GM20000 (cell line): ENCODE measurements around the gene UBE2S.

Experiments
- DNase-seq: peaks from one replicate; pipeline ENCODE4 v3.0.0; 2012; ENCODE audit warnings: low spot score
- TF ChIP-seq, protein P1 (sequence below): IDR thresholded peaks from 2 replicates; pipeline ENCODE4 v1.5.1; 2012; ENCODE audit warnings: mild to moderate bottlenecking, control low read depth; ENCODE audit errors: extremely low read depth, missing control alignments

The UBE2S gene

DNA sequence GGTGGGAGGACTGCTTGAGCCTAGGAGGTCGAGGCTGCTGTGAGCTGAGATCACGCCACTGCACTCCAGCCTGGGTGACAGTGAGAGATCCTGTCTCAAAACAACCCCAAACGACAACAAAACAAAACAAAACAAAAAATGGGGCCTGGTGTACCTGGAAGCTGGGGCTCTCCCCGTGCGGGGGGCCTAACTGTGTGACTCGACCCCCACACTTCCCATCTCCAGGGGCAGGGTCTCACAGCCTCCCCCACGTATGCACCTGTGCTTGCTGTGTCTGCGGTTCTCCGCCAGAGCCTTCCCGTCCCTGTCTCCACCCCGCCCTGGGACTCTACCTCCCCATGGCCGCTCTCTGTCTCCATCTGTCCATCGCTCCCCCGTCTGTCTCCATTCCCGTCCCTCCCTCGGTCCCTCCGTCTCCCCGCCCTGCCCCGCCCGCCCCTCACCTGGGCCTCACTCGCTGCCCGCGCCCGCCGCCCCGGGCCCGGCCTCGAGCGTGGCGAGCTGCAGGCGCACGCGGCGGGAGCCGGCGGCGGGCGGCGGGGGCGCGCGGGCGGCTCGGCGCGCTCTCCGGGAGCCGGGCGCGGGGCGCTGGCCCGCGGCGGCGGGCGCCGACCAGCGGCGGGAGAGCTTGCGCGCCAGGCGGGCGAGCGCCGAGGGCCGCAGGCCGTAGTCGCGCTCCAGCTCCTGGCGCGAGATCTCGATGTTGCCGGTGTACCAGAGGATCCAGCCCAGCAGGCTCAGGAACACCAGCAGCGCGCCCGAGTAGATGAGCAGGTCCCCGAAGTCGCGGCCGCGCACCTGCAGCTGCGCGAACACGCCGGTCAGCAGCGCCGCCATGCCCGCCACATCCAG is 24.1 kb downstream of the UBE2S start:
- TF ChIP-seq, protein P1, sequence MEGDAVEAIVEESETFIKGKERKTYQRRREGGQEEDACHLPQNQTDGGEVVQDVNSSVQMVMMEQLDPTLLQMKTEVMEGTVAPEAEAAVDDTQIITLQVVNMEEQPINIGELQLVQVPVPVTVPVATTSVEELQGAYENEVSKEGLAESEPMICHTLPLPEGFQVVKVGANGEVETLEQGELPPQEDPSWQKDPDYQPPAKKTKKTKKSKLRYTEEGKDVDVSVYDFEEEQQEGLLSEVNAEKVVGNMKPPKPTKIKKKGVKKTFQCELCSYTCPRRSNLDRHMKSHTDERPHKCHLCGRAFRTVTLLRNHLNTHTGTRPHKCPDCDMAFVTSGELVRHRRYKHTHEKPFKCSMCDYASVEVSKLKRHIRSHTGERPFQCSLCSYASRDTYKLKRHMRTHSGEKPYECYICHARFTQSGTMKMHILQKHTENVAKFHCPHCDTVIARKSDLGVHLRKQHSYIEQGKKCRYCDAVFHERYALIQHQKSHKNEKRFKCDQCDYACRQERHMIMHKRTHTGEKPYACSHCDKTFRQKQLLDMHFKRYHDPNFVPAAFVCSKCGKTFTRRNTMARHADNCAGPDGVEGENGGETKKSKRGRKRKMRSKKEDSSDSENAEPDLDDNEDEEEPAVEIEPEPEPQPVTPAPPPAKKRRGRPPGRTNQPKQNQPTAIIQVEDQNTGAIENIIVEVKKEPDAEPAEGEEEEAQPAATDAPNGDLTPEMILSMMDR, result peak; percentile 37
- DNase-seq, result peak; percentile 90

DNA sequence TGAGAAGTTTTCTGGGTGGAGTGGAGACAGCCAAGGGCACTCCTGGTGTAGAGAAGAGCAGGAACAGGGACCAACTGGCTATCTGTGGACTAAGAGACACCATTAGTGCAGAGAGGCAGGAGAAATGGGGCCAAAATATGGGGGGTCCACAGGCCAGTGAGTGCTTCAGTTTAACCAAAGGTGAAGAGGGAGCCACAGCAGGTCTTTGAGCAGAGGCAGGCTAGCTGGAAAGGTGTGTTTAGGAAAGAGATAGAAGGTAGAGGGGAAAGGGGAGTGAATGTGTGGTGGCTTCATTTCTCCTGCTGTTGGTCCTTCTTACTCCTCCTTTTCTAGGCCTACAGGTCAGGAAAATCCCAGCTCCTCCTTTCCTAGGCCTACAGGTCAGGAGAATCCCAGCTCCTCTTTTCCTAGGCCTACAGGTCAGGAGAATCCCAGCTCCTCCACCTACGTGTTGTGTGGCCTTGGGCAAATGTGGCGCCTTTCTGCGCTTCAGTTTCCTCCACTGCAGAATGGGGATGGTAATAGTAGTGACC is 25.0 kb downstream of the UBE2S start:
- TF ChIP-seq, protein P1, result no peak
- no peak for DNase-seq

DNA sequence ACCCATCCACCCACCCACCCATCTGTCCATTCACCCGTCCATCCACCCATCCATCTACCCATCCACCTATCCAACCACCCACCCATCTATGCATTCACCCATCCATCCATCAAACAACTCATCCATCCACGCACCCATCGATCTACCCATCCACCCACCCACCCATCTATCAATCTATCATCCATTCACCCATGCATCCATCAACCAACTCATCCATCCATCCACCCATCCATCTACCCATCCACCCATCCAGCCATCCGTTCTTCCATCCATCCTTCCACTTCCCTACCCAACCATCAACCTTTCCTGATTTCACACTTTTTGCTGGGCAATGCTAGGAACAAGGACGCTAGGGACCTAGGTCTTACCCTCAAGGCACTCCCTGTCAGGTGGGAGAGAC is 25.6 kb downstream of the UBE2S start:
- TF ChIP-seq, protein P1, result no peak
- DNase-seq, result no peak

DNA sequence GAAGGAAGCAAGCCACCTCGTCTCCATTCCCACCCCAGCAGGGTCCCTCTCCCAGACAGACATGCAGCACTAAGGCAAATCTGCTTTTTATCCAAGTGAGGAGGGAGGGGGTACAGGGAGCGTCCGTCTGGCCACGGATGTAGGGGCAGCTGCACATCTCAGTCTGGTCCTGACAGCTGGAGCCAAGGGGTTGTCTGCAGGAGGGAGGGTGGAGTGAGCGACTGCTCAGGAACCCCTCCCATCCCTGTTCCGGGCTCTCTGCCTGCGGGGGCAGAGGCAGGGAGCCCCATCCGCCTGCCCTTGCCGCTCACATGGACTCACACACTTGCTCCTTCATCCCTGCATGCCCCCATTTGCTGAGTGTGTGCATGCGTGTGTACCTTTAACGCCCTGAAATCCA is 28.4 kb downstream of the UBE2S start:
- no peak for DNase-seq
- TF ChIP-seq, protein P1, result no peak

DNA sequence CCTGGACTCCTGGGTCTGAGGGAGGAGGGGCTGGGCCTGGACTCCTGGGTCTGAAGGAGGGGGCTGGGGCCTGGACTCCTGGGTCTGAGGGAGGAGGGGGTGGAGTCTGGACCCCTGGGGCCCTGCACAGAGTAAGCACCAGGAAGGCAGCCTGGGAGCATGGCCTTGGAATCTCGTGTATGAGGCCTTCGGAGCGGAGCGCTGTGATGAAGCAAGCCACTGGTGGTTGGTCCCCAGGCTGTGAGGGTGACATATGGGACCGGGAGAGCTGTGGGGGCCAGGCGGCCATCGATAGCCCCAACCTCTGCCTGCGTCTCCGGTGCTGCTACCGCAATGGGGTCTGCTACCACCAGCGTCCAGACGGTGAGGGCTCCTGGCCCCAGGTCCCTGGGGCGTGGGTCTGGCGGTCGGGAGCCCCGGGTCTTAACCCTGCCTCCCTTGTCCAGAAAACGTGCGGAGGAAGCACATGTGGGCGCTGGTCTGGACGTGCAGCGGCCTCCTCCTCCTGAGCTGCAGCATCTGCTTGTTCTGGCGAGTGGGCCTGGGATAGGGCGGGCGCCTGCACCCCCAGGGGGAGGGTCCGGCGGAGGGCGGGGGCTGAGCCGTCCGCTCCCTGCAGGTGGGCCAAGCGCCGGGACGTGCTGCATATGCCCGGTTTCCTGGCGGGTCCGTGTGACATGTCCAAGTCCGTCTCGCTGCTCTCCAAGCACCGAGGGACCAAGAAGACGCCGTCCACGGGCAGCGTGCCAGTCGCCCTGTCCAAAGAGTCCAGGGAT is 30.0 kb downstream of the UBE2S start:
- DNase-seq, result no peak
- TF ChIP-seq, protein P1, result no peak

DNA sequence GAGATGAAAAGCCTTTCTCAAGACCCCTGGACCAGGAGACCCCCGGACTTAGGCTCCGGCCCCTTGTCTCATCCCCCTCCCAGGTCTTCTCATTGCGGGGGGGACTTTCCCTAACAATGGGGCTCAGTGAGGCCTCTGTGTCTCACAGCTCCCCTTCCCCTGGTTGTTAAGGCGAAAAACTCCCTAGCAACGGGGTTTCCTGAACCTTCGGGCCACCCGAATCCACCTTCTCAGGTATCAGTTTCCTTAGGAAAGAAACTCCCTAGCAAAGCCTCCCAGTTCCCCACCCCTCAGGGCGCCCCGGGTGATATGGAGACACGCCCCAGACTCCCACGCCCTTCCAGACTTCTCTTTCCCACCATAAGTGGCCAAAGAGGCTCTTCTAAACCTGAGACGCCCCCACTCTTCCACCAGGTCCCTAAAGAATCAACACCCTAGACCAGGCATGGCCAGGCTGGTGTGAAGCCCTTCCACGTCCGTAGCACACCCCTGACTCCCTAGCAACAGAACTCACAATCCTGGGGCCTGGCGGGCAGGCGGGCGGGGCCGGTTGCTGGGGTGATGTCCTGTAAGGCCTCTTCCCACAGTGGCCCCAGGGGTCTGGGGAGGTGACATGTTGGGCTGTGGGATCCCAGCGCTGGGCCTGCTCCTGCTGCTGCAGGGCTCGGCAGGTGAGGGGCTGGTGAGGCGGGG is 31.2 kb downstream of the UBE2S start, which contains the start of gene TMEM190:
Gene TMEM190 (plus strand): TSS at position 586 of the 693 bp plus-strand sequence. CDS start 28 bp downstream, at position 614.
- TF ChIP-seq, protein P1, result no peak
- no peak for DNase-seq
